Measurements from ENCODE around the gene PGAM2.
A peak's percentile ranks its signal among the peaks of the same experiment; 100 is the strongest.

PGAM2 gene

GRCh38 chr7:44064791-44065430 is 456 bp downstream of the PGAM2 start:
- DNase-seq, result peak; percentile 23

GRCh38 chr7:44063894-44064651 is 1.3 kb downstream of the PGAM2 start:
- DNase-seq, result peak; percentile 20

DNA sequence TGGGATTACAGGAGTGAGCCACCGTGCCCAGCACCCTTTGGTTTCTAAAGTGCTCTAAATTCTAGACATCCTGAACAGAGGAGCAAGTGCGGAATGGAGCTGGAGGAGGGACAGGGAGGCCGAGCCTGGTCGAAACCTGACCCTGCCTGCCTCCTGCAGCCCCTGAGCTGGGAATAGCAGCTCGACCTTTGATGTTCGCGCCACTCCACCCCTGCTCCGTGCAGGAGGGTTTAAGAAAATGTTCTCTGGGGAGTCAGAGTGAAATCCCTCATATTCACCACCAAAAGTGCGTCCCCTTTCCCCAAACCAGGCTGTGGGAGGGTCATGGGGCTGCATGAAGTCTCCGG is 1.8 kb downstream of the PGAM2 start:
- DNase-seq, result peak; percentile 13

- peak; percentile 17 for DNase-seq
These were observed 2.5 kb downstream of the PGAM2 start for GRCh38 chr7:44062903-44063295.

DNA sequence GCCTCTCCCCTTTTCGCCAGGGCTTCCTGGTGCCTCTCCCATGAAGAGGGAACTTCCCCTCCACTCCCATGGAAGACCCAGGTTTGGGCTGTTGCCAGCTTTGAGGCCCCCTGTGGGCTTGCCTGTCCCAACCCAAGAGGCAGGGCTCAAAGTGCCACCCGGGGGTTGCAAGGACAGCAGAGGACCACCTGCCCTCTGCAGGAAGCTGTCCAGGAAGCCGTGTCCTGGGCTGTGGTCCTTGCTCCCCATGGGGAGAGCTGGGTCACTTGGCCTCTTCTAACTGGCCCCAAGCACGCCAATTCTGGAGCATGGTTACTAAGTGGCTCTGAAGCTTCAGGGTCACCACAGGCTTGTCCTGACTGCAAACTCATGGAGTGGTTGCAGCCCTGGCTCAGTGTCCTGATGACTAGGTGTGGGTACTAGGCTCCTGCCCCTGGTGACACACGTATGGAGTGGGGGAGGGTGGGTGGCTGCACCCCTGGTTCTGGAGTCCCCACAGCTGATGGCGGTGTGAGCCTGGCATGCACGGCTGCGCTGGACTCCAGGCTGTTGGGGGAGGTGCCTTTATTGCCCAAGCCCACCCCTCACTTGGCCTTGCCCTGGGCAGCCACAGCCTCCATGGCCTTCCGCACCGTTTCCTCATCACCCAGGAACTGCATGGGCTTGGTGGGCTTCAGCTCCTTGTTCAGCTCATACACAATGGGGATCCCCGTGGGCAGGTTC is 3.0 kb downstream of the PGAM2 start:
- no peak for DNase-seq

DNA sequence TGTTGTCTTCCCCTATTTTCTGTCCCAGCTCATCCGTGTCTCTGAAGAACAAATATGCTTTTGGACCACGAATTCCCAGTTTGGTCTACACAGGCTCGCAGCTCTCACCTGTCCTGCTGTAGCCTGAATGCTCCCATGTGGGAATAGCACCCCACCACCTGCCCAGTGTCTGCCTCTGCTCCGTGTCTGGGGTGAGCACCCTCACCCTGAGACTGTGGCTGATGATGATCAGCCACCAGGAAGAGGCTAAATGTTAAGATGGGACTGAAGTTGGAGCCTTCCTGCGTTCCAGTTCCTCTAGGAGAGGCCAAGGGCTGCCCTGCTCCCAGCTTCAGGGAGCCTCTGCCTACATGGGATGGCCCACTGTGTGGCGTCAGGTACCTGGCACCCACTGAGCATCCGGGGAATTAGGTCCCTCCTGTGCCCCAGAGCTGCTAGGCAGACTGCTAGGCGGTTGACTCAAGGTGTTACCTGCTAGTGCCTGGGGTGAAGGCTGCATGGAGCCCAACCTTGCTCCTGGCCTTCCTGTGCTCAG is 3.7 kb downstream of the PGAM2 start:
- DNase-seq, result no peak

GRCh38 chr7:44060948-44061644 is 4.3 kb downstream of the PGAM2 start:
- no peak for DNase-seq

DNA sequence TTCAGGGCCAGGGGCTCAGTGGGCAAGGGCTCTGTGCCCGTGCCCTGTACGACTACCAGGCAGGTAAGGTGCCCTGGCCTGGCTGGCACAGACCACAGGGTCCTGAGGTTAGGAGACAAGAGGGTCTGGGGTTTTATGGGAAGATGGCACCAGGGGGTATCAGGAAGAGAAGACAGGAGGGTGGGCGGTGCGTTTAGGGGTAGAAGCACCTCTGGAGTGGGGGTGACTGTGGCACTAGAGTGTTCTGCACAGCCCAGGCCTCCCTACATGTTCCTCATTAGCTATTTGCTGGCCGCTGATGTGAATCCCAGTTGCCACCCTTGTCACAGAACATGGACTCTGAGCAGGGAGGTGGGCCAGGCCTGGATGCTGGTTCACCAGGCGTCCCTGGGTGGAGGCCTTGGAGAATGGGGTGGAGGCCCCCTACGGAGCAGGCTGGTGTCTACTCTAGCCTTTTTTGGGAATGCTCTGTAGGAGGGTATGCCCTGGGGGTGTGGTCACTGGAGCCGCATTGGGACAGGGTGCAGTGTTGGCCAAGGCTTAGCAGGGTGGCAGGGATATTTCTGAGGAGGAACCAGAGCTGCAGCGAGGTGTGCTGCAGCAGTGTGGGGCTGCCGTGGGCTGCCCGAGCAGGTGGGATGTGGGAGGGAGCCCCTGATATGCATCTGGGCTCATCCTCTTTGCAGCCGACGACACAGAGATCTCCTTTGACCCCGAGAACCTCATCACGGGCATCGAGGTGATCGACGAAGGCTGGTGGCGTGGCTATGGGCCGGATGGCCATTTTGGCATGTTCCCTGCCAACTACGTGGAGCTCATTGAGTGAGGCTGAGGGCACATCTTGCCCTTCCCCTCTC is 5.0 kb downstream of the PGAM2 start:
- DNase-seq, result no peak

GRCh38 chr7:44059219-44060090 is 5.9 kb downstream of the PGAM2 start:
- DNase-seq, result peak; percentile 20

GRCh38 chr7:44058759-44059218 is 6.6 kb downstream of the PGAM2 start:
- no peak for DNase-seq

DNA sequence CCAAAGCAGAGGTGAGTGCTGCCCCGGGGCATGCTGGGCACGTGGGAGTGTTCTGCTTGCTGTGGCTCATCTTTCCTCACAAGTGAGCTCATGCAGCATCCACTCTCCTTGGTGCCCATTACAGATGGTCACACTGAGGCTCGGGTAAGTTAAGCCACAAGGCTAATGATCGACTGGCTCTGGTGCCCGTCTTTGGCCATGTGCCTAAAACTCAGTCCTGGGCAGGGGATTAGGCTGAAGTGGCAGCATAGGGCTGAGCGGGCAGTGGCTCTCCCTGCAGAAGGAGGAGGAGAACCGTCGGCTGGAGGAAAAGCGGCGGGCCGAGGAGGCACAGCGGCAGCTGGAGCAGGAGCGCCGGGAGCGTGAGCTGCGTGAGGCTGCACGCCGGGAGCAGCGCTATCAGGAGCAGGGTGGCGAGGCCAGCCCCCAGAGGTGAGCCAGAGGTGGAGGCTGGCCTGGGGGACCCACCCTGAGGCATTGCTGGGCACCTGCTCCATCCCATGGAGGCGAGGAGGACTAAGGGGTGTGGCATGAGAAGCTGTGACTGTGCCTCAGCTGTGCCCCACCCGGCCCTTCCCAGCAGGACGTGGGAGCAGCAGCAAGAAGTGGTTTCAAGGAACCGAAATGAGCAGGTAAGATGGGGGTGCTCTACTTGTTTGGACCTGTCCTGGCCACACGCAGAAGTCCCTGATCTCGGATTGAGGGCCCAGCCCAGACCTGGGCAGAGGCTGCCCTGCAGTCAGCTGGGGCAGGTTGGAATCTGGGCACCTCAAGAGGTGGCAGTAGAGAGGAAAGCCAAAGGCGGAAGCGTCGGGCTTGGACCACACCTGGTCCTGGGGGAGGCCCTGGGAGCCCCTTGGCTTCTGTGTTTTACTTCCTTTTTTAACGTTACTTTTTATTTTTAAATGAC is 7.3 kb downstream of the PGAM2 start:
- DNase-seq, result peak; percentile 14

GRCh38 chr7:44057181-44057848 is 8.1 kb downstream of the PGAM2 start:
- DNase-seq, result peak; percentile 13

DNA sequence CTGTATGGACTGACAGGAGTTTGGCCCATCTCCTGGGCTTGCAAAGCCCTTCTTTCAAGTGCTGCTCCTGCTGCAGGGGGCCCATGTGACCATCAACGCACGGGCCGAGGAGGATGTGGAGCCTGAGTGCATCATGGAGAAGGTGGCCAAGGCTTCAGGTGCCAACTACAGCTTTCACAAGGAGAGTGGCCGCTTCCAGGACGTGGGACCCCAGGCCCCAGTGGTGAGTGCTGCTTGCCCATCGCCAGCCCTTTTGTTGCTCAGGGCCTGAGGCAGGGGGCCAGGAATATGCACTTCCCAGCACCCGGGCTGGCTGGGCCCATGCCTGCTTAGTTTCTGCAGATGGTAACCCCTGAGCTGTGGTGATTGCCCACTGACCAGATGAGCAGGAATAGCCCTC is 8.7 kb downstream of the PGAM2 start:
- peak; percentile 14 for DNase-seq

GRCh38 chr7:44052771-44053365 is 12.5 kb downstream of the PGAM2 start:
- DNase-seq, result peak; percentile 12

DNA sequence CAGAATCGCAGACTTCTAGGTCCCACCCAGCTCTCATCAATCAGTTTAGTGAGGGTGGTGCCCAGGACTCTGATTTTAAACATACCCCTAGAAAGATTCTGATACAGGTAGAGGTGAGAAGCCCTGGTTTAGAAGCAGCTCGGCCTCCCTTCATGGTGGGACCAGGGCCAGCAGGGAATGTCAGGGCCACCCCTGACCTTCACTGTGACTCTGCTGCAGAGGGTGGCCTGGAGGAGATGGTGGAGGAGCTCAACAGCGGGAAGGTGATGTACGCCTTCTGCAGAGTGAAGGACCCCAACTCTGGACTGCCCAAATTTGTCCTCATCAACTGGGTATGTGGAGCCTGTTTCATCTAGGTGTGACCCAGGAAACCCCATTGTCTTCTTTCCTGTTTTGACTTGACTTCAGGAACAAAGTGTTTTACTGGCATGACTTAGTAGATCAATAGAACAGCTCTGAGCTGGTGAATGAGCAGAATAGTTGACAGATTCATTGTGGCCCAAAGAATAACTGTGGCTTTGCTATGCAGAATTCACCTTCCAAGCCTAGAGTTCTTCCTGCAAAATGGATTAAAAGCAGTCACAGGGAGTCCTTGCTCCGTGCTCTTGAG is 13.7 kb downstream of the PGAM2 start:
- peak; percentile 7 for DNase-seq

DNA sequence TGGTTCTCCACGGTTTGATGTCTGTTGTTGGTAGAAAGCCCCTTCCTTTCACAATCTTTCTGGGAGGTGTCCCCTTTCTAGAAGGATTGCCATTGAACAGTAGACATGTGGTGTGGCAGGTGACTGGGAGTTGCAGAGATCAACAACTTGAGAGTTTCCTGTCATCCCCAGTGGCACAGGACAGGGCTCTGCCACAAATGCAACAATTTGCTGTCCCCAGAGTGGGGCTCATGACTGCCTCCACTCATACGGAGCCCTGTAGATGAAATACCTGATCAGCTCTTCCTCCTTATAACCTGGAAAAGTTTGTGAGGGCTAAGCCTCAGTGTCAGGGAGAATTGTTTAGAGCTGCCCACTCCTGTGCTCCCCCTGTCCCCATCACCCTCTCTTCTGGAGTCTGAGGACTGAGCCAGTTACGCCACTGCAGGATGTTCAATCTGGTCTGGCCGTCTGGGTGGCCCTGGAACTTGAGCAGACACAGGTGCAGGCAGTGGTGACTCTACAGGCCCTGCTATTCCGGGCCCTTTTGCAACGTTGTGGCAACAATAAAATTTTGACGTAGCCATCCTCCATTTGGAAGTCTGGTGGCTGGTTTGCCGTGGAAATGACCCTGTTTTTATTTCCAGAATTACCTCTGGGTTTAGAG is 14.3 kb downstream of the PGAM2 start:
- no peak for DNase-seq

DNA sequence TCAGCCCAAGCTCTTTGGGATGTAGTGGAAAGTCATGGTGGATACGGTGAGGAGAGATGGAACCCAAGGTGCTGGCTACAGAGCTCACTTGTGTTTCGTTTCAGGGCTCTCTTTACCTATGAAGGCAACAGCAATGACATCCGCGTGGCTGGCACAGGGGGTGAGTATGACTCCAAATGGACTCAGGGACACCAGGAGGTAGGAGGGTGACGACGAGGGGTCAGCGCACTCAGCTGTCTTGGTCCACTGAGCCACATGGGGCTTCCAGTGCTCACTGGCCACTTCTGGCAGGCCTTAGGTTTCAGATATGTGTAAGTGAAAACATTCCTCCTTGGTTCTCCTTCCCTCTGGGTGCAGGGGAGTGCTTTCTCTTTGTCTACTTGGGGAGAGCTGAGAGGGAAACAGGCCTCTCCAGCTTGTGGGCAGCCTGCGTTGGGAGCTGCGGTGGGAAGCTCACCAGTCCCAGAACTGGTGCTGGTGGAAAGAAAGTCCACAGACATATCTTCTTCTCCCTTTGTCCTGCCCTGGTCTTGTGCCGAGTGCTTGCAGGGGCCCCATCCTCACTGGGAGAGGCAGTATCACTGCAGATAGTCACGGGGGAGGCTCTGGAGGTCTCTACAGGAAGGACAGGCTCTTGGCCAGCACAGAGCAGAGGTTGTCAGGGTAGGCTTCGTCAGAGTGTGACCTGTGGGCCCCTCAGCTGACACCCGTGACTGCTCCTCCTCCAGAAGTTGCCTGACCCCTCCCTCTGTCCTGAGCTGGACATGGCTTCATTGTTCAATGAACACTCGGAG is 15.0 kb downstream of the PGAM2 start:
- DNase-seq, result peak; percentile 12

Data from activated T-cell treated with anti-CD3 and anti-CD28 coated beads, Interleukin-2, amount 50 U/mL, for 1 hour (primary cell).